SJSA1 (cell line): ENCODE measurements around the gene C6orf118. TPM values are rescaled to one million over a fixed set of nuclear protein-coding genes. Genes with fewer than 3 reads are reported as not detected.

Experiments used
- DNase-seq, 2 experiments: peaks; one replicate each; pipeline ENCODE4 v3.0.0-alpha.2; 2015 to 2020; ENCODE audit warnings: low spot score in 2 of 2, low read depth in 1 of 2
- H3K27ac ChIP-seq: fragments of 250-450 bp; sonication (Bioruptor Pico); 2 replicates; pipeline ENCODE4 v1.5.1; 2020; ENCODE audit warnings: mild to moderate bottlenecking, moderate library complexity
- H3K27me3 ChIP-seq: fragments of 250-450 bp; sonication (Bioruptor Pico); replicated peaks from 2 replicates; pipeline ENCODE4 v1.5.1; 2020; ENCODE audit warnings: mild to moderate bottlenecking, moderate library complexity
- H3K36me3 ChIP-seq: fragments of 250-450 bp; sonication (Bioruptor Pico); 2 replicates; pipeline ENCODE4 v1.5.1; 2020; ENCODE audit warnings: mild to moderate bottlenecking
- H3K4me1 ChIP-seq: fragments of 250-450 bp; sonication (Bioruptor Pico); replicated peaks from 2 replicates; pipeline ENCODE4 v1.6.1; 2021; ENCODE audit warnings: mild to moderate bottlenecking
- H3K4me3 ChIP-seq: fragments of 250-450 bp; sonication (Bioruptor Pico); 2 replicates; pipeline ENCODE4 v1.5.1; 2020; ENCODE audit warnings: mild to moderate bottlenecking
- H3K9me3 ChIP-seq: fragments of 250-450 bp; sonication (Bioruptor Pico); replicated peaks from 2 replicates; pipeline ENCODE4 v1.5.1; 2020; ENCODE audit warnings: mild to moderate bottlenecking
- total RNA-seq: library from RNA; depleted of rRNA; stranded (reverse); fragments of >200 nt; shearing (Covaris generic); gene quantifications from 2 replicates; pipeline ENCODE4 v1.2.3, GENCODE V29; 2014

The C6orf118 gene
- total RNA-seq, 1 experiment from 2014 or later = not detected

GRCh38 chr6:165274611-165275010 lies 34.8 kb downstream of the C6orf118 start:
- Histone ChIP-seq H3K27ac (no peak overlapping the region), H3K4me3 (no peak overlapping the region), H3K9me3 (no peaks in the 10 kb centered on the region), H3K27me3 (peaks cover 4% of the 10 kb centered on the region; the same call in 1 of the 2 replicates), H3K4me1 (no peaks in the 10 kb centered on the region), H3K36me3 (no peaks in the 10 kb centered on the region)
- no peak for DNase-seq

GRCh38 chr6:165272585-165272984 lies 36.8 kb downstream of the C6orf118 start:
- Histone ChIP-seq H3K36me3 (no peaks in the 10 kb centered on the region), H3K27ac (no peak overlapping the region), H3K4me1 (no peaks in the 10 kb centered on the region), H3K27me3 (peaks cover 4% of the 10 kb centered on the region; the same call in 1 of the 2 replicates), H3K9me3 (no peaks in the 10 kb centered on the region), H3K4me3 (no peak overlapping the region)
- DNase-seq = no peak

- Histone ChIP-seq H3K27me3 (peaks cover 4% of the 10 kb centered on the region; the same call in 1 of the 2 replicates), H3K4me3 (no peak overlapping the region), H3K36me3 (no peaks in the 10 kb centered on the region), H3K27ac (no peak overlapping the region), H3K9me3 (no peaks in the 10 kb centered on the region), H3K4me1 (no peaks in the 10 kb centered on the region)
- DNase-seq = no peak
Observed at GRCh38 chr6:165268987-165269386, 40.4 kb downstream of the C6orf118 start.

- Histone ChIP-seq H3K4me3 (no peak overlapping the region), H3K27me3 (peaks cover 4% of the 10 kb centered on the region; the same call in 1 of the 2 replicates), H3K27ac (no peak overlapping the region), H3K9me3 (no peaks in the 10 kb centered on the region), H3K36me3 (no peaks in the 10 kb centered on the region), H3K4me1 (no peaks in the 10 kb centered on the region)
- no peak for DNase-seq
Observed at GRCh38 chr6:165266621-165267020, 42.8 kb downstream of the C6orf118 start.

DNA sequence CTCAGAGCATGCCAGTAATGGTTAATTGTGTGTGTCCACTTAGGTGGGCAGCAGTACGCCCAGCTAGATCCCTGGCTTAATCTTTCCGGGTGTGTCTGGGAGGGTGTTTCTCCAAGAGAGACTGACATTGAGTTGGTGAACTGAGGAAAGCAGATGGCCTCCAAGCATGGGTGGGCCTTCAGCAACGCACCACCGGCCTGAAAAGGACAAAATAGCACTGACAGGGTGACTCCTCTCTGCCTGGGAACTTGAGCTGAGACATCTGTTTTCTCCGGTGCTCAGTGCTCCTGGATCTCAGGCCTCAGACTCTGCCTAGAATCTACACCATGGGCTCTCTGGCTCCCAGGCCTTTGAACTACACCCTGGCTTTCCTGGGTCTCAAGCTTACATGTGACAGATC lies 43.2 kb downstream of the C6orf118 start:
- no peaks in the 10 kb centered on the region for H3K36me3 ChIP-seq
- no peak for DNase-seq
- no peak overlapping the region for H3K27ac ChIP-seq
- no peaks in the 10 kb centered on the region for H3K9me3 ChIP-seq
- H3K27me3 ChIP-seq = peaks cover 3% of the 10 kb centered on the region; the same call in 1 of the 2 replicates
- H3K4me1 ChIP-seq = no peaks in the 10 kb centered on the region
- H3K4me3 ChIP-seq = no peak overlapping the region

DNA sequence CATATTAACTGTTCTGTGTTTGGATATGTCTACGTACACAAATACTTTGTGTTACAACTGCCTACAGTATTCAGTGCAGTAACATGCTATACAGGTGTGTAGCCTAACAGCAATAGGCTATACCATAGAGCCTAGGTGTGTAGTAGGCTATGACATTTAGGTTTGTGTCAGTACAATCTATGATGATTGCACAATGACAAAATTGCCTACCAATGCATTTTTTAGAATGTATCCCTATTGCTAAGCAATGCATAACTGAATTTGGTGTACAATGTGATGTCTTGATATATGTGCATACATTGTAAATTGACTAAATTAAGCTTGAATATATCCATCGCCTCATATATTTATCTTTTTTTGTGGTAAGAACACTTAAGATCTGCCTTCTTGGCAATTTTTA lies 48.9 kb downstream of the C6orf118 start:
- no peaks in the 10 kb centered on the region for H3K27me3 ChIP-seq
- no peaks in the 10 kb centered on the region for H3K4me1 ChIP-seq
- no peaks in the 10 kb centered on the region for H3K36me3 ChIP-seq
- no peak overlapping the region for H3K4me3 ChIP-seq
- H3K27ac ChIP-seq = no peak overlapping the region
- no peaks in the 10 kb centered on the region for H3K9me3 ChIP-seq
- no peak for DNase-seq

DNA sequence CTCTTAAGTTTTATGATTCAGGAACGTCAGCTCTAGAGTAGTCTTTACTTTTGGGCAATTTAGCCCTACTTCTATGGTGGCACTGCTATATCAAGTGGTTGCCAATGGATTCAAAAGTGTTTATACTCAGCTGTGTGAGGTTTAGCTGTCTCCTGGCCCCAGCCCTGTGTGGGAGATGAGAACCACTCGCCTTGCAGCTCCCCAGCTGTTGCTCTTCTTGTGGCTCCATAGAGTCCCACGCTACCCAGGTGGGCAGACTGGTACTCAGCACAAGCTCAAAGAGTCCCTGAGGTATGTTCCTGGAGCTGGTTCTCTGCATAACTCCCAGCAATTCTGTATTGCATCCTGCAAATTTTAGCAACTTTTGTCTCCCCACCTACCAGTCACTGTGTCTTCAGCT lies 59.6 kb downstream of the C6orf118 start:
- peaks cover 13% of the 10 kb centered on the region for H3K4me1 ChIP-seq
- no peak overlapping the region for H3K4me3 ChIP-seq
- DNase-seq = no peak
- no peak overlapping the region for H3K27ac ChIP-seq
- H3K36me3 ChIP-seq = no peaks in the 10 kb centered on the region
- H3K27me3 ChIP-seq = peaks cover 7% of the 10 kb centered on the region; the same call in 1 of the 2 replicates
- H3K9me3 ChIP-seq = no peaks in the 10 kb centered on the region

DNA sequence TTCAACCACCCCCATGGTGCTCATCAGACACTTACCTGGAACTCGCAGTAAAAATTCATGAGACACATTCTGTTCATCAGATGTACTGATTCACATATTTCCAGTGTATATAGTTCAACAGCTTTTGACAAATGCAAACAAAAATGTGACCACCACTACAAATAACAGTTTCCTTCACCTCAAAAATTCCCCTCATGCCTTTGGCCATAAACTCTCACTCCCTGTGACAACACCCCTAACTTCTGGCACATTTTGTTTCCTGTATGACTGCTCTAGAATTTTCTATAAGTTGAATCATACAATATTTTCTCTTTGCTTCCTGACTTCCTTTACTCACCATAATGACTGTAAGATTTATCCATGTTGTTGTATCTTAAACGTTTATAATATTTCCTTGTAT lies 63.7 kb downstream of the C6orf118 start:
- no peaks in the 10 kb centered on the region for H3K9me3 ChIP-seq
- H3K36me3 ChIP-seq = no peaks in the 10 kb centered on the region
- H3K4me1 ChIP-seq = peaks cover 19% of the 10 kb centered on the region
- H3K27ac ChIP-seq = peak overlapping the region; percentile 20
- peaks cover 7% of the 10 kb centered on the region; the same call in 1 of the 2 replicates for H3K27me3 ChIP-seq
- peak in 1 of 2 experiments; percentile 48 for DNase-seq
- no peak overlapping the region for H3K4me3 ChIP-seq

- DNase-seq = peak in 1 of 2 experiments; percentile 59
- peaks cover 19% of the 10 kb centered on the region for H3K4me1 ChIP-seq
- H3K27ac ChIP-seq = peak overlapping the region; percentile 20
- no peak overlapping the region for H3K4me3 ChIP-seq
- H3K27me3 ChIP-seq = peaks cover 7% of the 10 kb centered on the region; the same call in 1 of the 2 replicates
- H3K9me3 ChIP-seq = no peaks in the 10 kb centered on the region
- H3K36me3 ChIP-seq = no peaks in the 10 kb centered on the region
Observed at GRCh38 chr6:165245287-165245686, 64.1 kb downstream of the C6orf118 start.

GRCh38 chr6:165244524-165245247 lies 64.7 kb downstream of the C6orf118 start:
- no peak overlapping the region for H3K4me3 ChIP-seq
- no peak for DNase-seq
- peaks cover 7% of the 10 kb centered on the region; the same call in 1 of the 2 replicates for H3K27me3 ChIP-seq
- peaks cover 19% of the 10 kb centered on the region for H3K4me1 ChIP-seq
- H3K27ac ChIP-seq = no peak overlapping the region
- H3K9me3 ChIP-seq = no peaks in the 10 kb centered on the region
- no peaks in the 10 kb centered on the region for H3K36me3 ChIP-seq

DNA sequence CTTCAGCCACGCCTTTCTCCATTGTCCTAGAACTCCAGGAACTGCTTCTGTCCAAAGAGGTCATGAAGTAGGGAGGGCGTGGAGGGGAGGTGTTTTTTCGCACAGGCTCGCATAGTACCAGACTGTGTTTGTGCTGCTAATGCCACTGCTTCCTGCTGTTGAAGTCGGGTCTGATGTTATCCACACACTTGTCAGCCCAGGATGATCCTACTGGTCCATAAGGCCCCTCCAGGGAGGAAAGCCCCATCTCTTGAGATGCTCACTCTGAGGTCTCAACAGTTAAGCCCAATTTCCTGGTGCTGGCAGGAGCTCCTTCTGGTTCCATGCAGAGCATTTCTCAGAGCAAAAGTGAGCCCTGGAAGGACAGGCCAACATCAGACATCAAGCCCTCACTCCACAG lies 65.6 kb downstream of the C6orf118 start:
- no peaks in the 10 kb centered on the region for H3K27me3 ChIP-seq
- no peaks in the 10 kb centered on the region for H3K36me3 ChIP-seq
- no peak for DNase-seq
- H3K27ac ChIP-seq = no peak overlapping the region
- H3K4me3 ChIP-seq = no peak overlapping the region
- peaks cover 19% of the 10 kb centered on the region for H3K4me1 ChIP-seq
- no peaks in the 10 kb centered on the region for H3K9me3 ChIP-seq

DNA sequence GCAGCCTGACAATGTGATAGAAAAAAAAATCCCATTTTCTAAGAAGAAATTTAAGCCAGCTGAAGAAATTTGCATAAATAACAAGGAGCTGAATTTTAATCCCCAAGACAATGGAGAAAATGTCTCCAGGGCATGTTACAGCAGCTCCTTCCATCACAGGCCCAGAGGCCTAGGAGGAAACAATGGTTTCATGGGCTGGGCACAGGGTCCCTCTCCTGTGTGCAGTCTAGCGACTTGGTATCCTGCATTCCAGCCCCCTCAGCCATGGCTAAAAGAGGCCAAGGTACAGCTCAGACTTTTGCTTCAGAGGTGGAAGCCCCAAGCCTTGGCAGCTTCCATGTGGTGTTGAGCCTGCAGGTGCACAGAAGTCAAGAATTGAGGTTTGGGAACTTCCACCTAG lies 73.1 kb downstream of the C6orf118 start:
- DNase-seq = no peak
- no peak overlapping the region for H3K27ac ChIP-seq
- H3K9me3 ChIP-seq = peaks cover 13% of the 10 kb centered on the region
- peaks cover 21% of the 10 kb centered on the region for H3K4me1 ChIP-seq
- no peaks in the 10 kb centered on the region for H3K27me3 ChIP-seq
- H3K36me3 ChIP-seq = no peaks in the 10 kb centered on the region
- H3K4me3 ChIP-seq = no peak overlapping the region

- no peaks in the 10 kb centered on the region for H3K27me3 ChIP-seq
- no peak overlapping the region for H3K27ac ChIP-seq
- H3K4me1 ChIP-seq = peaks cover 27% of the 10 kb centered on the region
- H3K9me3 ChIP-seq = peaks cover 13% of the 10 kb centered on the region
- H3K36me3 ChIP-seq = no peaks in the 10 kb centered on the region
- no peak for DNase-seq
- no peak overlapping the region for H3K4me3 ChIP-seq
Observed at GRCh38 chr6:165232731-165233488, 76.5 kb downstream of the C6orf118 start.
